GM12892 (cell line): ENCODE results near the gene TAF1A.

Experiments
- POLR2A ChIP-seq: IDR thresholded peaks from 2 replicates; pipeline ENCODE4 v1.6.1; 2011; ENCODE audit warnings: low read depth, low read length, control low read depth
- TAF1 ChIP-seq: IDR thresholded peaks from 2 replicates; pipeline ENCODE4 v1.6.1; 2011; ENCODE audit warnings: low read depth, mild to moderate bottlenecking, control low read depth, low read length, borderline replicate concordance

- TF ChIP-seq TAF1 (no peak), POLR2A (no peak)
These were observed 43.0 kb upstream of the TAF1A start for GRCh38 chr1:222632749-222633148.
